K562 (cell line): ENCODE results near the gene SPRY4. TPM values are rescaled to one million over a fixed set of nuclear protein-coding genes. Genes with fewer than 3 reads are reported as not detected.

Source experiments
- ATAC-seq: fragments of 200-7000 bp; cut with Tn5 transposase; 3 replicates; pipeline ENCODE4 v1.9.1; 2020; ENCODE audit warnings: moderate library complexity
- BruUV-seq: library from RNA; stranded (reverse); fragments of 400-500 nt; replicated peaks from 2 replicates; lab custom pipeline; 2021; lab: Mats Ljungman, UMichigan
- CTCF ChIA-PET: fragments of 300-600 bp; formaldehyde crosslinking; extraction: SDS; loops from one replicate; lab custom pipeline; 2021; ENCODE audit warnings: low intra/inter-chr PET ratio; lab: Yijun Ruan, JAX
- POLR2A ChIA-PET: fragments of 300-600, 350-650 bp; sonication (Branson Sonifier 250); formaldehyde crosslinking; extraction: SDS; loops from one replicate; lab custom pipeline; 2021; ENCODE audit warnings: antibody characterized with exemption, inconsistent platforms; lab: Yijun Ruan, JAX
- DNase-seq, 4 experiments: peaks; one replicate each; pipeline versions ENCODE4 v3.0.0 to v3.0.0-alpha.2; 2011 to 2018; ENCODE audit warnings: low spot score in 3 of 4, mixed read lengths in 3 of 4; ENCODE audit errors: extremely low read depth in 1 of 4
- FAIRE-seq: peaks from 2 replicates; lab custom pipeline; 2011; peaks lifted over from hg19 to GRCh38; lab: Jason Lieb, UNC
- H2AFZ ChIP-seq: 2 replicates; pipeline ENCODE4 v1.6.0; 2011; ENCODE audit warnings: low read depth, low read length, control low read depth, inconsistent platforms
- H3K27ac ChIP-seq: fragments of 200-600 bp; 3 replicates; pipeline ENCODE4 v1.8.0; 2011; ENCODE audit warnings: low read depth, mild to moderate bottlenecking, control low read depth, inconsistent platforms, low read length, moderate library complexity, mixed read lengths; ENCODE audit errors: extremely low read depth
- H3K27me3 ChIP-seq, 2 experiments: fragments of 300-600 bp in 1 of 2; 2 replicates in 1 of 2; 3 replicates in 1 of 2; pipeline versions ENCODE4 v1.6.0 to v1.8.0; 2011; ENCODE audit warnings: inconsistent platforms in 2 of 2, low read length in 2 of 2, mild to moderate bottlenecking in 1 of 2, mixed read lengths in 1 of 2, moderate library complexity in 1 of 2; ENCODE audit not compliant: control insufficient read depth in 2 of 2, insufficient read depth in 2 of 2
- H3K36me3 ChIP-seq: fragments of 300-600 bp; 3 replicates; pipeline ENCODE4 v1.8.0; 2011; ENCODE audit warnings: mild to moderate bottlenecking, low read length, inconsistent platforms; ENCODE audit not compliant: control insufficient read depth, insufficient read depth
- H3K4me1 ChIP-seq, 2 experiments: fragments of 200-600 bp in 1 of 2; replicated peaks in 1 of 2; 2 replicates in 1 of 2; 3 replicates in 1 of 2; pipeline versions ENCODE4 v1.5.1 to v1.8.0; 2011; ENCODE audit warnings: inconsistent platforms in 2 of 2, low read length in 2 of 2, mild to moderate bottlenecking in 1 of 2, mixed read lengths in 1 of 2, moderate library complexity in 1 of 2; ENCODE audit not compliant: control insufficient read depth in 2 of 2, insufficient read depth in 2 of 2
- H3K4me2 ChIP-seq: 2 replicates; pipeline ENCODE4 v1.6.1; 2011; ENCODE audit warnings: low read length, control low read depth, inconsistent platforms, mixed read lengths; ENCODE audit not compliant: insufficient read depth
- H3K4me3 ChIP-seq: fragments of 200-600 bp; sonication (generic), shearing (Covaris generic); 2 replicates; pipeline ENCODE4 v1.5.1; 2016; ENCODE audit warnings: control low read depth, inconsistent platforms
- H3K79me2 ChIP-seq: fragments of 200-600 bp; 3 replicates; pipeline ENCODE4 v1.8.0; 2011; ENCODE audit warnings: low read length, inconsistent platforms; ENCODE audit not compliant: control insufficient read depth, insufficient read depth
- H3K9ac ChIP-seq, 2 experiments: 2 replicates each; pipeline versions ENCODE4 v1.6.0 to v1.6.1; 2011; ENCODE audit warnings: low read depth in 2 of 2, low read length in 2 of 2, control low read depth in 1 of 2, inconsistent platforms in 1 of 2, mild to moderate bottlenecking in 1 of 2, mixed read lengths in 1 of 2; ENCODE audit not compliant: insufficient read depth in 1 of 2
- H3K9me1 ChIP-seq: one replicate; pipeline ENCODE4 v1.6.0; 2011; ENCODE audit warnings: inconsistent platforms, mild to moderate bottlenecking, low read length, moderate library complexity; ENCODE audit not compliant: control insufficient read depth, insufficient read depth
- H3K9me3 ChIP-seq: replicated peaks from 2 replicates; pipeline ENCODE4 v1.5.1; 2011; ENCODE audit warnings: low read depth, low read length, inconsistent platforms; ENCODE audit not compliant: control insufficient read depth, insufficient read depth
- H4K20me1 ChIP-seq: replicated peaks from 2 replicates; pipeline ENCODE4 v1.6.1; 2011; ENCODE audit warnings: low read length, inconsistent platforms, mixed read lengths; ENCODE audit not compliant: control insufficient read depth, insufficient read depth
- PKNOX1 ChIP-seq: fragments of 450-650 bp; IDR thresholded peaks from 2 replicates; pipeline ENCODE4 v1.6.1; 2016
- WGBS: fragments of 100-300 bp; shearing (Covaris generic); methylation state at CpG from one replicate; pipeline ENCODE4 v1.1.6; 2016; ENCODE audit warnings: low coverage, mixed read lengths; ENCODE audit not compliant: insufficient coverage; ENCODE audit errors: missing lambda C conversion rate; 5-methylcytosine and 5-hydroxymethylcytosine counted together
- in situ Hi-C: fragments of 300-500 bp; cut with MboI; formaldehyde crosslinking; loops from 4 replicates; pipeline ENCODE4 v1.15.0; 2018; ENCODE audit warnings: inconsistent platforms, mixed read lengths
- intact Hi-C: fragments of 100-400 bp; cut with micrococcal nuclease; formaldehyde crosslinking; loops from 2 replicates; pipeline ENCODE4 v1.14.2; 2022
- polyA plus RNA-seq, 8 experiments: library from polyadenylated mRNA; depleted of rRNA in 4 of 8; stranded (reverse) in 5 of 8; unstranded in 3 of 8; fragments of >200 nt; fragmentation: Nextera tagmentation in 2 of 8; fragmentation: Illumina TruSeq in 1 of 8; extraction: Ambion mirVana in 2 of 8; extraction: Trizol in 1 of 8; gene quantifications; 2 replicates each; pipeline versions ENCODE4 v1.2.1 to v1.2.3, GENCODE V29; 2011 to 2014; ENCODE audit warnings: inconsistent platforms in 1 of 8, missing spikeins in 1 of 8
- total RNA-seq, 7 experiments: library from RNA; depleted of rRNA in 6 of 7; stranded (reverse); fragments of >200 nt in 6 of 7; fragmentation: Illumina TruSeq in 2 of 7; extraction: Trizol in 2 of 7; gene quantifications; 2 replicates each; pipeline versions ENCODE4 v1.2.1 to v1.2.3, GENCODE V29; 2011 to 2021; ENCODE audit warnings: low replicate concordance in 1 of 7
- TF ChIP-seq, protein P1 (sequence below): fragments of 450-650 bp; formaldehyde crosslinking; conservative IDR thresholded peaks from 2 replicates; pipeline ENCODE4 v1.4.0; 2022; ENCODE audit warnings: mild to moderate bottlenecking, missing genetic modification characterization
- TF ChIP-seq, protein P2 (sequence below): fragments of 450-650 bp; IDR thresholded peaks from 2 replicates; pipeline ENCODE4 v1.6.1; 2016; ENCODE audit warnings: low read depth

SPRY4 gene
- total and polyA plus RNA-seq, 9 of the 15 experiments (the other 6 are each of a cell fraction or from before 2014, with no cell fraction given), result 2.6 to 24.2 (median 9.5) TPM

DNA sequence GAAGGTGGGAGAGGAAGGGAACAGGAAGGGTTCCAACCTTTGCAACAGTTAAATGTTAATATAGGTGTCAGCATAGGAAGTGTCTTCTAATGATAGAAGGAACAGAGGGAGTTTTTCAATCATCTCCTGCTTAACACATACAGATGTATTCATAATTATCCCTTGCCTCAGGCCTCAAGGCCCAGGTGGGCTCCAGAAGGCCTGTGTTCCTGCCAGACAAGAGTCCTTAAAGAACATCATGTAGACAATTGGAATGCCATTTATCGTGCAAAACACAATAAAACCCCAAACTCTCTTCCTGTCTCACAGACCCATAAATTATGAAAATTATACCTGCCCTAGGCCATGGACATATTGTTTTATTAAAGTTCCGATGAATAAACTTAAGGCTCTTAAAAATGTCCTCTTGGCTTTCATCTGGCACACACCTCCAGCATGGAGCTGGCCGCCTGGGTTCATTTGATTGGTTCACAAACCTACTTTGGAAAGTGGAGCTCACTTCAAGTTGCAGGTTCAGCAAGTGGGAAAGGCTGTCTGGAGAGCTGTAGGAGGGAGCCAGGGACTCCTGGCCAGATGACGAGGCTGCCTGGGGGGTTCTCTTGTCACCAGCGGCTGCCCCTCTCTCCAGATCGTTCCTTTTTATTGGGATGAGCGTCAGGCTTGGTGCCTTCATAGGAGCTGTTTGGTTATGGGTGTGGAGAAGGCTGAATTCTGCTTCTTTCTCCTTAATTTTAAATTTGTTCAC is 17.5 kb downstream of the SPRY4 start (continued):
- TF ChIP-seq, protein P1, sequence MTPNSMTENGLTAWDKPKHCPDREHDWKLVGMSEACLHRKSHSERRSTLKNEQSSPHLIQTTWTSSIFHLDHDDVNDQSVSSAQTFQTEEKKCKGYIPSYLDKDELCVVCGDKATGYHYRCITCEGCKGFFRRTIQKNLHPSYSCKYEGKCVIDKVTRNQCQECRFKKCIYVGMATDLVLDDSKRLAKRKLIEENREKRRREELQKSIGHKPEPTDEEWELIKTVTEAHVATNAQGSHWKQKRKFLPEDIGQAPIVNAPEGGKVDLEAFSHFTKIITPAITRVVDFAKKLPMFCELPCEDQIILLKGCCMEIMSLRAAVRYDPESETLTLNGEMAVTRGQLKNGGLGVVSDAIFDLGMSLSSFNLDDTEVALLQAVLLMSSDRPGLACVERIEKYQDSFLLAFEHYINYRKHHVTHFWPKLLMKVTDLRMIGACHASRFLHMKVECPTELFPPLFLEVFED (CRISPR knock-in tag), result no peak

GRCh38 chr5:142306077-142306502 is 18.7 kb downstream of the SPRY4 start:
- no TSS peak for BruUV-seq
- WGBS, result 28% methylated on average over 6 of the region's 6 CpGs

More at GRCh38 chr5:142306077-142306502, 18.7 kb downstream of the SPRY4 start:
- in situ Hi-C loops, result no loop called here
- POLR2A ChIA-PET, result interaction anchor here (0.6 kb wide), 3 partner anchors 9 to 56 kb away, joined by 3 to 5 read pairs (median 3); no protein-coding TSS in a partner anchor
- intact Hi-C loops, result no loop called here
- no peak overlapping the region for H3K27ac ChIP-seq
- peaks cover 11% of the 10 kb centered on the region; the same call in 2 of the 3 replicates for H3K36me3 ChIP-seq
- CTCF ChIA-PET, result no interaction called here
- H4K20me1 ChIP-seq, result no peaks in the 10 kb centered on the region
- no peak overlapping the region for H3K4me2 ChIP-seq
- H3K9me1 ChIP-seq, result no peaks in the 10 kb centered on the region
- no peak overlapping the region for H2AFZ ChIP-seq
- H3K79me2 ChIP-seq, result no peaks in the 10 kb centered on the region
- no peaks in the 10 kb centered on the region for H3K27me3 ChIP-seq
- FAIRE-seq, result no peak
- no peaks in the 10 kb centered on the region for H3K9me3 ChIP-seq
- TF ChIP-seq, protein P2, sequence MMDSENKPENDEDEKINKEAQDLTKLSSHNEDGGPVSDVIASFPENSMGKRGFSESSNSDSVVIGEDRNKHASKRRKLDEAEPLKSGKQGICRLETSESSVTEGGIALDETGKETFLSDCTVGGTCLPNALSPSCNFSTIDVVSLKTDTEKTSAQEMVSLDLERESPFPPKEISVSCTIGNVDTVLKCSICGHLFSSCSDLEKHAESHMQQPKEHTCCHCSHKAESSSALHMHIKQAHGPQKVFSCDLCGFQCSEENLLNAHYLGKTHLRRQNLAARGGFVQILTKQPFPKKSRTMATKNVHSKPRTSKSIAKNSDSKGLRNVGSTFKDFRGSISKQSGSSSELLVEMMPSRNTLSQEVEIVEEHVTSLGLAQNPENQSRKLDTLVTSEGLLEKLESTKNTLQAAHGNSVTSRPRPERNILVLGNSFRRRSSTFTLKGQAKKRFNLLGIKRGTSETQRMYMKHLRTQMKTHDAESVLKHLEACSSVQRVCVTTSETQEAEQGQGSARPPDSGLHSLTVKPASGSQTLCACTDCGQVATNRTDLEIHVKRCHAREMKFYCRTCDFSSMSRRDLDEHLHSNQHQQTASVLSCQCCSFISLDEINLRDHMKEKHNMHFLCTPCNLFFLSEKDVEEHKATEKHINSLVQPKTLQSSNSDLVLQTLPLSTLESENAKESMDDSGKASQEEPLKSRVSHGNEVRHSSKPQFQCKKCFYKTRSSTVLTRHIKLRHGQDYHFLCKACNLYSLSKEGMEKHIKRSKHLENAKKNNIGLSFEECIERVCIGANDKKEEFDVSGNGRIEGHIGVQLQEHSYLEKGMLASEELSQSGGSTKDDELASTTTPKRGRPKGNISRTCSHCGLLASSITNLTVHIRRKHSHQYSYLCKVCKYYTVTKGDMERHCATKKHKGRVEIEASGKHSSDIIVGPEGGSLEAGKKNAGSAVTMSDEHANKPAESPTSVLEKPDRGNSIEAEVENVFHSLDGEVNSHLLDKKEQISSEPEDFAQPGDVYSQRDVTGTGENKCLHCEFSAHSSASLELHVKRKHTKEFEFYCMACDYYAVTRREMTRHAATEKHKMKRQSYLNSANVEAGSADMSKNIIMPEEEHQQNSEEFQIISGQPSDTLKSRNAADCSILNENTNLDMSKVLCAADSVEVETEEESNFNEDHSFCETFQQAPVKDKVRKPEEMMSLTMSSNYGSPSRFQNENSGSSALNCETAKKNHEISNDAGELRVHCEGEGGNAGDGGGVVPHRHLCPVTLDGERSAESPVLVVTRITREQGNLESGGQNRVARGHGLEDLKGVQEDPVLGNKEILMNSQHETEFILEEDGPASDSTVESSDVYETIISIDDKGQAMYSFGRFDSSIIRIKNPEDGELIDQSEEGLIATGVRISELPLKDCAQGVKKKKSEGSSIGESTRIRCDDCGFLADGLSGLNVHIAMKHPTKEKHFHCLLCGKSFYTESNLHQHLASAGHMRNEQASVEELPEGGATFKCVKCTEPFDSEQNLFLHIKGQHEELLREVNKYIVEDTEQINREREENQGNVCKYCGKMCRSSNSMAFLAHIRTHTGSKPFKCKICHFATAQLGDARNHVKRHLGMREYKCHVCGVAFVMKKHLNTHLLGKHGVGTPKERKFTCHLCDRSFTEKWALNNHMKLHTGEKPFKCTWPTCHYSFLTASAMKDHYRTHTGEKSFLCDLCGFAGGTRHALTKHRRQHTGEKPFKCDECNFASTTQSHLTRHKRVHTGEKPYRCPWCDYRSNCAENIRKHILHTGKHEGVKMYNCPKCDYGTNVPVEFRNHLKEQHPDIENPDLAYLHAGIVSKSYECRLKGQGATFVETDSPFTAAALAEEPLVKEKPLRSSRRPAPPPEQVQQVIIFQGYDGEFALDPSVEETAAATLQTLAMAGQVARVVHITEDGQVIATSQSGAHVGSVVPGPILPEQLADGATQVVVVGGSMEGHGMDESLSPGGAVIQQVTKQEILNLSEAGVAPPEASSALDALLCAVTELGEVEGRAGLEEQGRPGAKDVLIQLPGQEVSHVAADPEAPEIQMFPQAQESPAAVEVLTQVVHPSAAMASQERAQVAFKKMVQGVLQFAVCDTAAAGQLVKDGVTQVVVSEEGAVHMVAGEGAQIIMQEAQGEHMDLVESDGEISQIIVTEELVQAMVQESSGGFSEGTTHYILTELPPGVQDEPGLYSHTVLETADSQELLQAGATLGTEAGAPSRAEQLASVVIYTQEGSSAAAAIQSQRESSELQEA, result no peak
- TF ChIP-seq PKNOX1, result peak; percentile 40; the same call in 1 of the 2 replicates
- H3K4me1 ChIP-seq, result peaks cover 0 to 2% of the 10 kb centered on the region in 2 experiments; a peak in 1 of 5 replicates
- DNase-seq, result no peak
- no peak overlapping the region for H3K9ac ChIP-seq
- ATAC-seq, result no peak
- H3K4me3 ChIP-seq, result no peak overlapping the region
